Nephron progenitor cell (in vitro differentiated cells): ENCODE data around the gene SFMBT2.

Experiments
- DNase-seq: peaks from one replicate; pipeline ENCODE4 v3.0.0; 2021
- H3K27ac Mint-ChIP-seq: 2 replicates; pipeline ENCODE4 v1.8.0; 2021; ENCODE audit warnings: mild to moderate bottlenecking, moderate library complexity, mixed read lengths
- H3K27me3 Mint-ChIP-seq: 2 replicates; pipeline ENCODE4 v1.8.0; 2021; ENCODE audit warnings: mild to moderate bottlenecking, low read depth, mixed read lengths; ENCODE audit not compliant: poor library complexity
- H3K36me3 Mint-ChIP-seq: 2 replicates; pipeline ENCODE4 v1.8.0; 2021; ENCODE audit warnings: low read depth, mixed read lengths
- H3K4me1 Mint-ChIP-seq: 2 replicates; pipeline ENCODE4 v1.8.0; 2021; ENCODE audit warnings: mixed read lengths
- H3K4me3 Mint-ChIP-seq: 2 replicates; pipeline ENCODE4 v1.8.0; 2021; ENCODE audit warnings: mild to moderate bottlenecking, moderate library complexity, mixed read lengths
- H3K9me3 Mint-ChIP-seq: 2 replicates; pipeline ENCODE4 v1.8.0; 2021; ENCODE audit warnings: mild to moderate bottlenecking, moderate library complexity, mixed read lengths
- TF ChIP-seq, protein P1 (sequence below): fragments of 200-600 bp; sonication (generic); IDR thresholded peaks from 2 replicates; pipeline ENCODE4 v1.5.0; 2021; ENCODE audit warnings: antibody characterized with exemption

Gene SFMBT2

GRCh38 chr10:7152341-7152740 lies 258.5 kb downstream of the SFMBT2 start:
- H3K36me3 Mint-ChIP-seq = no peaks in the 10 kb centered on the region
- H3K4me3 Mint-ChIP-seq = no peak overlapping the region
- no peak for DNase-seq
- H3K27me3 Mint-ChIP-seq = peaks cover 28% of the 10 kb centered on the region
- H3K4me1 Mint-ChIP-seq = no peaks in the 10 kb centered on the region
- TF ChIP-seq, protein P1, sequence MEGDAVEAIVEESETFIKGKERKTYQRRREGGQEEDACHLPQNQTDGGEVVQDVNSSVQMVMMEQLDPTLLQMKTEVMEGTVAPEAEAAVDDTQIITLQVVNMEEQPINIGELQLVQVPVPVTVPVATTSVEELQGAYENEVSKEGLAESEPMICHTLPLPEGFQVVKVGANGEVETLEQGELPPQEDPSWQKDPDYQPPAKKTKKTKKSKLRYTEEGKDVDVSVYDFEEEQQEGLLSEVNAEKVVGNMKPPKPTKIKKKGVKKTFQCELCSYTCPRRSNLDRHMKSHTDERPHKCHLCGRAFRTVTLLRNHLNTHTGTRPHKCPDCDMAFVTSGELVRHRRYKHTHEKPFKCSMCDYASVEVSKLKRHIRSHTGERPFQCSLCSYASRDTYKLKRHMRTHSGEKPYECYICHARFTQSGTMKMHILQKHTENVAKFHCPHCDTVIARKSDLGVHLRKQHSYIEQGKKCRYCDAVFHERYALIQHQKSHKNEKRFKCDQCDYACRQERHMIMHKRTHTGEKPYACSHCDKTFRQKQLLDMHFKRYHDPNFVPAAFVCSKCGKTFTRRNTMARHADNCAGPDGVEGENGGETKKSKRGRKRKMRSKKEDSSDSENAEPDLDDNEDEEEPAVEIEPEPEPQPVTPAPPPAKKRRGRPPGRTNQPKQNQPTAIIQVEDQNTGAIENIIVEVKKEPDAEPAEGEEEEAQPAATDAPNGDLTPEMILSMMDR = no peak
- no peak overlapping the region for H3K27ac Mint-ChIP-seq
- H3K9me3 Mint-ChIP-seq = no peaks in the 10 kb centered on the region

DNA sequence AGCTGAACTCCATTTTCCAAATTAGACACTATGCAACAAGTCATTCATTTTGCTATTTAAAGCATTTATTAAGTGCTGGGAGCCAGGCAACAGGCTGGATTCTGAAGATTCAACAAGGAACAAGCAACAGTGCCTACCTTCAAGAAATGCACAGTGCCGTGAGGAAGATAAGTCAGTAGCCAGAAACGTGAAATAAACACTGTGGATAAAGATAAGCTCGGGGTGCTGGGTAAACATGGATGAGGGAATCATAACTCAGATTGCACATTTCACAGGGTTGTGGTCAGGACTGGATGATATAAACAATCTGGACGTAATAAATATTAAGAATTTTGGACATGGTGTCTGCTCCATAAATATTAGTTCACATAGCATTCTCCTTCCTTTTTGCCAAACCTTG lies 259.3 kb downstream of the SFMBT2 start:
- no peaks in the 10 kb centered on the region for H3K36me3 Mint-ChIP-seq
- no peak for DNase-seq
- no peaks in the 10 kb centered on the region for H3K4me1 Mint-ChIP-seq
- no peaks in the 10 kb centered on the region for H3K9me3 Mint-ChIP-seq
- TF ChIP-seq, protein P1 = no peak
- H3K27me3 Mint-ChIP-seq = peaks cover 28% of the 10 kb centered on the region
- H3K27ac Mint-ChIP-seq = no peak overlapping the region
- no peak overlapping the region for H3K4me3 Mint-ChIP-seq

- Mint-ChIP-seq H3K4me1 (no peaks in the 10 kb centered on the region), H3K36me3 (no peaks in the 10 kb centered on the region), H3K27me3 (peaks cover 28% of the 10 kb centered on the region), H3K4me3 (no peak overlapping the region), H3K9me3 (no peaks in the 10 kb centered on the region), H3K27ac (no peak overlapping the region)
- TF ChIP-seq, protein P1 = no peak
- no peak for DNase-seq
Observed at GRCh38 chr10:7150349-7150748, 260.5 kb downstream of the SFMBT2 start.

DNA sequence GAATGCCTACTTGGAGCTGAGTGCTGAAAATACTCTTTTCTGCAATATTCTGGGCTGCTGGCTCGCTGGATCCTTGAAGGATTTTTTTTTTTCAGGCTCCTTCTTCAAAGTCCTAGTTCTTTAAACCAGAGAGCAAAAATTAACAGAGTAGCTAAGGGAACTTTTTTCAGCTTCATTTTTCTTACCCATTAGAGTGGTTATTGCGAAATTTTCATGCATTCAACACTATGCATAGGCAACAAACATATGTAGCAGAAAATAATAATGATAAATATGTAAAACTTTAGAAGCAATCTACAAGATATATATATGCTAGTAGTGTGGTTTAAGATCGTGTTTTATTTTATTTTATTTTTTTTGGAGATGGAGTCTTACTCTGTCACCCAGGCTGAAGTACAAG lies 264.6 kb downstream of the SFMBT2 start:
- Mint-ChIP-seq H3K27ac (no peak overlapping the region), H3K9me3 (peaks cover 11% of the 10 kb centered on the region), H3K27me3 (peaks cover 25% of the 10 kb centered on the region), H3K36me3 (no peaks in the 10 kb centered on the region), H3K4me3 (no peak overlapping the region), H3K4me1 (no peaks in the 10 kb centered on the region)
- TF ChIP-seq, protein P1 = no peak
- no peak for DNase-seq

DNA sequence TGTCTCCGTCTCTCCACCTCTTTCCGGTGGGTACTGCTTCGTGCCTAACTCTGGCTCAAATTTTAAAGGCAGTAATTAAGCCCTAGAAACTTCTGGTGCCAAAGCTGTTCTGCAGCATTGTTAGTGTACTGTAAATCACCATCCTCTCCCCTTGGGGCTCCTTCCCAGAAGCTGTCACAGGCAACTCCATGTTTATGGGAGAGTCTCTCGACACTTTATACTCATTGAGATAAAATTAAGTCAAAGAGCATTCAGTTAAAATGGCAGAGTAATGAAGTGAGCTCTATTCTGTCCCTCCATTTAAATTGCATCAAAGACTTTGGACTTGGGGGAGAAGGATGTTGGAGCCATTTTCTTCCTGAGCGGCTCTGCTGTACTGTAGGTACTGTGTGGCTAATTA lies 274.8 kb downstream of the SFMBT2 start:
- Mint-ChIP-seq H3K4me1 (peaks cover 19% of the 10 kb centered on the region), H3K36me3 (no peaks in the 10 kb centered on the region), H3K9me3 (peaks cover 16% of the 10 kb centered on the region), H3K4me3 (no peak overlapping the region), H3K27me3 (peaks cover 16% of the 10 kb centered on the region), H3K27ac (no peak overlapping the region)
- DNase-seq = no peak
- TF ChIP-seq, protein P1 = no peak

DNA sequence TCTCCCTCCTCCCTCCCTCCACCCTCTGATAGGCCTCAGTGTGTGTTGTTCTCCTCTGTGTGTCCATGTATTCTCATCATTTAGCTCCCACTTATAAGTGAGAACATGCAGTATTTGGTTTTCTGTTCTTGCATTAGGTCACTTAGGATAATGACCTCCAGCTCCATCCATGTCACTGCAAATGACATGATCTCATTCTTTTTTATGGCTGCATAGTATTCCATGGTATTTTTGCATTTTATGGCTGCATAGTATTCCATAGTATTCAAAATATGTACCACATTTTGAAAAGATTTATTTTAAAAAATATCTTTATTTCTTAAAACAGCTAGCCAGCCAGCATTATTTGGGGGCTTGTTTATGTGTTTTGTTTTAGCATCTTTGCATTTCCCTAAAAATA lies 275.6 kb downstream of the SFMBT2 start:
- Mint-ChIP-seq H3K9me3 (peaks cover 17% of the 10 kb centered on the region), H3K36me3 (no peaks in the 10 kb centered on the region), H3K4me3 (no peak overlapping the region), H3K27ac (no peak overlapping the region), H3K4me1 (peaks cover 19% of the 10 kb centered on the region), H3K27me3 (peaks cover 16% of the 10 kb centered on the region)
- DNase-seq = no peak
- TF ChIP-seq, protein P1 = no peak
